CD4-positive, alpha-beta memory T cell (primary cell): Measurements from ENCODE around the gene ENGASE. TPM values are rescaled to one million over a fixed set of nuclear protein-coding genes. Genes with fewer than 3 reads are reported as not detected.

Source experiments
- CTCF ChIA-PET: fragments of 350-600 bp; sonication (Branson Sonifier 250); formaldehyde crosslinking; loops from one replicate; lab custom pipeline; 2021; ENCODE audit warnings: inconsistent platforms; ENCODE audit not compliant: partially characterized antibody; lab: Charles Lee
- POLR2A ChIA-PET: fragments of 350-600 bp; sonication (Branson Sonifier 250); formaldehyde crosslinking; loops from one replicate; lab custom pipeline; 2021; ENCODE audit not compliant: partially characterized antibody; lab: Charles Lee
- DNase-seq, 5 donors: peaks; one replicate each; pipeline versions ENCODE4 v3.0.0 to v3.0.0-alpha.2; 2020 to 2022; ENCODE audit warnings: mixed read lengths in 1 of 5
- H3K27ac ChIP-seq: one replicate; pipeline ENCODE4 v1.7.0; 2013; ENCODE audit warnings: low read depth, low read length
- H3K27me3 ChIP-seq: 2 replicates; pipeline ENCODE4 v1.7.0; 2013; ENCODE audit warnings: mild to moderate bottlenecking, low read length, moderate library complexity; ENCODE audit not compliant: insufficient read depth
- H3K36me3 ChIP-seq: 2 replicates; pipeline ENCODE4 v1.7.0; 2013; ENCODE audit warnings: mild to moderate bottlenecking, low read length, moderate library complexity; ENCODE audit not compliant: insufficient read depth
- H3K4me1 ChIP-seq: 2 replicates; pipeline ENCODE4 v1.7.0; 2013; ENCODE audit warnings: mild to moderate bottlenecking, low read length, moderate library complexity; ENCODE audit not compliant: insufficient read depth
- H3K4me3 ChIP-seq, 2 donors: one replicate each; pipeline ENCODE4 v1.7.0; 2013; ENCODE audit warnings: low read length in 2 of 2, mild to moderate bottlenecking in 1 of 2
- H3K9me3 ChIP-seq, 2 donors: one replicate each; pipeline ENCODE4 v1.7.0; 2013; ENCODE audit warnings: low read length in 2 of 2, control low read depth in 1 of 2; ENCODE audit not compliant: control insufficient read depth in 1 of 2
- H3K27ac Mint-ChIP-seq, 7 donors: one replicate each; pipeline ENCODE4 v1.8.0; 2020 to 2021; ENCODE audit warnings: mixed read lengths in 7 of 7, mild to moderate bottlenecking in 6 of 7, inconsistent platforms in 3 of 7, moderate library complexity in 3 of 7
- H3K27me3 Mint-ChIP-seq, 2 donors: one replicate each; pipeline ENCODE4 v1.8.0; 2020 to 2021; ENCODE audit warnings: mixed read lengths in 2 of 2
- H3K36me3 Mint-ChIP-seq, 2 donors: one replicate each; pipeline ENCODE4 v1.8.0; 2020 to 2021; ENCODE audit warnings: mixed read lengths in 2 of 2, inconsistent platforms in 1 of 2, mild to moderate bottlenecking in 1 of 2
- H3K4me1 Mint-ChIP-seq, 4 donors: one replicate each; pipeline ENCODE4 v1.8.0; 2020 to 2021; ENCODE audit warnings: mixed read lengths in 4 of 4, mild to moderate bottlenecking in 1 of 4
- H3K4me3 Mint-ChIP-seq, 8 donors: one replicate each; pipeline ENCODE4 v1.8.0; 2020 to 2021; ENCODE audit warnings: mixed read lengths in 8 of 8, mild to moderate bottlenecking in 7 of 8, moderate library complexity in 6 of 8, inconsistent platforms in 3 of 8
- H3K9me3 Mint-ChIP-seq, 8 donors: one replicate each; pipeline ENCODE4 v1.8.0; 2020 to 2021; ENCODE audit warnings: mixed read lengths in 8 of 8, mild to moderate bottlenecking in 5 of 8, inconsistent platforms in 3 of 8, moderate library complexity in 1 of 8
- intact Hi-C: fragments of 100-400 bp; cut with micrococcal nuclease; formaldehyde crosslinking; loops from one replicate; pipeline ENCODE4 v1.15.1; 2023
- polyA plus RNA-seq, 2 donors: library from polyadenylated mRNA; unstranded; fragments of 300-500 nt; fragmentation: Illumina TruSeq; gene quantifications; one replicate each; pipeline ENCODE4 v1.2.3, GENCODE V29; 2021
- total RNA-seq, 2 experiments: library from RNA; stranded (reverse); gene quantifications; one replicate each; pipeline ENCODE4 v1.2.3, GENCODE V29; 2021

The ENGASE gene
- total and polyA plus RNA-seq, 4 experiments from 2014 or later, result 2.7 to 150 (median 75.8) TPM

GRCh38 chr17:79093270-79093669 lies 18.6 kb downstream of the ENGASE start:
- H3K27me3 ChIP-seq, result peaks cover 10% of the 10 kb centered on the region
- CTCF ChIA-PET, result interaction anchor here (1.2 kb wide), 1 partner anchor 8 kb away, joined by 6 read pairs; no protein-coding TSS in a partner anchor
- H3K36me3 Mint-ChIP-seq, result no peaks in the 10 kb centered on the region
- peak overlapping the region in 2 of 7 donors; percentile 24 to 81 for H3K27ac Mint-ChIP-seq
- POLR2A ChIA-PET, result interaction anchor here (0.6 kb wide), 1 partner anchor 9 kb away, joined by 5 read pairs; no protein-coding TSS in a partner anchor
- intact Hi-C loops, result no loop called here
- H3K4me3 Mint-ChIP-seq, result peak overlapping the region in 4 of 8 donors; percentile 20 to 55 (median 23)
- peaks cover 11% of the 10 kb centered on the region for H3K4me1 ChIP-seq
- H3K36me3 ChIP-seq, result no peaks in the 10 kb centered on the region
- H3K27ac ChIP-seq, result no peak overlapping the region
- H3K9me3 ChIP-seq, result no peaks in the 10 kb centered on the region
- H3K9me3 Mint-ChIP-seq, result no peaks in the 10 kb centered on the region
- peaks cover 5 to 8% (median 5%) of the 10 kb centered on the region in 4 donors for H3K4me1 Mint-ChIP-seq
- H3K27me3 Mint-ChIP-seq, result peaks cover 8 to 23% of the 10 kb centered on the region in 2 donors
- H3K4me3 ChIP-seq, result no peak overlapping the region
- no peak for DNase-seq

DNA sequence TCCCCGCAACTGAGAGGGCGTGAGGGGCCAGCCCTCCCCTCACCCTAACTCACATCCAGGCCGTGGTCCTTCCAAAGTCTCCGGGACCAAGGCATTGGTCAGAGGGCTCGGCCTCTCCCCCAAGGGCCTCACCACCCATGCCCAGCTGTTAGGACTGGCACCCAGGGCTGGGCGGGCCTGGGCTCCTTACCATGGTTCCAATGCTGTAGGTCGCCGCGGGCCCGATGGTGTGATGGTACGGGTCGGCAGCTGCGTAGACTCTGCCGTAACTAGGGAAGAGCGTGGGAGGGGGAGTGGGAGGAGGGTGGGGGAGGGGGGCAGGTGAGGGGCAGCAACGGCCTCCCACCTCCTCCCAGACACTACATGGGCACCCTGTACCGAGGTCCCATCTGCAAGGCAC lies 19.6 kb downstream of the ENGASE start:
- H3K4me3 ChIP-seq, result no peak overlapping the region
- peaks cover 5 to 8% (median 5%) of the 10 kb centered on the region in 4 donors for H3K4me1 Mint-ChIP-seq
- H3K36me3 Mint-ChIP-seq, result no peaks in the 10 kb centered on the region
- H3K27me3 ChIP-seq, result peaks cover 10% of the 10 kb centered on the region
- H3K27ac Mint-ChIP-seq, result peak overlapping the region in 1 of 7 donors; percentile 59
- ChIA-PET CTCF (interaction anchor here (1.2 to 1.6 kb wide), 2 partner anchors 9 kb away, joined by 6 read pairs; no protein-coding TSS in a partner anchor), POLR2A (no interaction called here)
- no peak overlapping the region for H3K27ac ChIP-seq
- H3K36me3 ChIP-seq, result no peaks in the 10 kb centered on the region
- H3K27me3 Mint-ChIP-seq, result peaks cover 8 to 30% of the 10 kb centered on the region in 2 donors
- intact Hi-C loops, result no loop called here
- no peak overlapping the region for H3K4me3 Mint-ChIP-seq
- H3K9me3 Mint-ChIP-seq, result no peaks in the 10 kb centered on the region
- DNase-seq, result no peak
- H3K4me1 ChIP-seq, result peaks cover 11% of the 10 kb centered on the region
- no peaks in the 10 kb centered on the region for H3K9me3 ChIP-seq

DNA sequence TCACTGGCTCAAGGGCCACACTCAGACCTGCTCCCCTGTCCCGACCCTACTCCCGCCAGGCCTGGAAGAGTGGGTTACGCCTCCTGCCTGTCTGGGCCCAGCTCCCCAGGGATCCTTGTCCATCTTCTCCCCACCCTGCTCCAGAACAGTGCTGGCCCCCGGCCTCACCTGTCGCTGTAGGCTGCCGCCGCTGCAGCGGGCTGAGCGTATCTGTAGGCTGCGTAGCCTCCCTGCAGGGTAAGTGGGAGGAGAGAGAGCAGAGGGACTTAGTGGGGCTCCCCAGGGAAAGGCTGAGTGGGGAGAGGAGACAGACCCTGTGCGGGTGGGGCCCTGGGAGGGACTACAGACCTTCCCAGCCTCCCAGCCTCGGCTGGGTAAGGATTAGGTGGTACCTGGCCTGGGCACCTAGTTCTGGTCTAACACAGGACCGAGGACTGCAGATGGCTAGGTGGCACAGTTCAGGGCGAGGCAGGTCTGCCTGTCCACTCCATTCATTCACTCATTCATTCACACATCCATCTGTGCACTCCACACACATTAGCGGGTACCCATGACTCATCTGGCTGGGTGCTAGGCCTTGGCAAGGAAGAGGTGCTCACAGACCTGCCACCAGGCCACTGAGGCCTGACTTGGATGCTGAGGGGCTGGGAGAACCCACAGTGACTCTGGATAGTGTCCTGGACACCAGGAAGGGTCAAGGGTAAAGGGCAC lies 20.9 kb downstream of the ENGASE start:
- Mint-ChIP-seq H3K27me3 (peaks cover 13 to 39% of the 10 kb centered on the region in 2 donors), H3K9me3 (no peaks in the 10 kb centered on the region), H3K4me1 (peaks cover 5 to 8% (median 5%) of the 10 kb centered on the region in 4 donors), H3K27ac (peak overlapping the region in 1 of 7 donors; percentile 41), H3K36me3 (no peaks in the 10 kb centered on the region), H3K4me3 (no peak overlapping the region)
- Histone ChIP-seq H3K9me3 (no peaks in the 10 kb centered on the region), H3K36me3 (no peaks in the 10 kb centered on the region), H3K4me3 (no peak overlapping the region), H3K4me1 (peaks cover 11% of the 10 kb centered on the region), H3K27ac (no peak overlapping the region), H3K27me3 (peaks cover 10% of the 10 kb centered on the region)
- ChIA-PET CTCF (interaction anchor here (1.6 kb wide), 1 partner anchor 11 kb away, joined by 6 read pairs; no protein-coding TSS in a partner anchor), POLR2A (no interaction called here)
- intact Hi-C loops, result no loop called here
- DNase-seq, result no peak

GRCh38 chr17:79096477-79096876 lies 21.9 kb downstream of the ENGASE start:
- intact Hi-C loops, result no loop called here
- Mint-ChIP-seq H3K4me1 (peaks cover 5 to 8% (median 5%) of the 10 kb centered on the region in 4 donors), H3K36me3 (no peaks in the 10 kb centered on the region), H3K27me3 (peaks cover 13 to 39% of the 10 kb centered on the region in 2 donors), H3K27ac (no peak overlapping the region), H3K9me3 (no peaks in the 10 kb centered on the region), H3K4me3 (no peak overlapping the region)
- ChIA-PET POLR2A (no interaction called here), CTCF (no interaction called here)
- peaks cover 10% of the 10 kb centered on the region for H3K27me3 ChIP-seq
- no peak overlapping the region for H3K4me3 ChIP-seq
- no peak overlapping the region for H3K27ac ChIP-seq
- H3K9me3 ChIP-seq, result no peaks in the 10 kb centered on the region
- H3K36me3 ChIP-seq, result no peaks in the 10 kb centered on the region
- H3K4me1 ChIP-seq, result peaks cover 11% of the 10 kb centered on the region
- DNase-seq, result no peak

GRCh38 chr17:79097226-79098055 lies 22.8 kb downstream of the ENGASE start:
- CTCF ChIA-PET, result interaction anchor here (0.5 kb wide), 1 partner anchor 32 kb away, joined by 3 read pairs; no protein-coding TSS in a partner anchor
- Histone ChIP-seq H3K9me3 (no peaks in the 10 kb centered on the region), H3K27me3 (peaks cover 10% of the 10 kb centered on the region), H3K27ac (no peak overlapping the region), H3K36me3 (no peaks in the 10 kb centered on the region), H3K4me1 (peaks cover 11% of the 10 kb centered on the region), H3K4me3 (no peak overlapping the region)
- H3K4me3 Mint-ChIP-seq, result peak overlapping the region in 2 of 8 donors; percentile 43 to 62
- intact Hi-C loops, result no loop called here
- H3K4me1 Mint-ChIP-seq, result peaks cover 3 to 8% (median 4%) of the 10 kb centered on the region in 4 donors
- H3K27me3 Mint-ChIP-seq, result peaks cover 8 to 38% of the 10 kb centered on the region in 2 donors
- POLR2A ChIA-PET, result no interaction called here
- DNase-seq, result no peak
- H3K27ac Mint-ChIP-seq, result no peak overlapping the region
- H3K9me3 Mint-ChIP-seq, result no peaks in the 10 kb centered on the region
- no peaks in the 10 kb centered on the region for H3K36me3 Mint-ChIP-seq

DNA sequence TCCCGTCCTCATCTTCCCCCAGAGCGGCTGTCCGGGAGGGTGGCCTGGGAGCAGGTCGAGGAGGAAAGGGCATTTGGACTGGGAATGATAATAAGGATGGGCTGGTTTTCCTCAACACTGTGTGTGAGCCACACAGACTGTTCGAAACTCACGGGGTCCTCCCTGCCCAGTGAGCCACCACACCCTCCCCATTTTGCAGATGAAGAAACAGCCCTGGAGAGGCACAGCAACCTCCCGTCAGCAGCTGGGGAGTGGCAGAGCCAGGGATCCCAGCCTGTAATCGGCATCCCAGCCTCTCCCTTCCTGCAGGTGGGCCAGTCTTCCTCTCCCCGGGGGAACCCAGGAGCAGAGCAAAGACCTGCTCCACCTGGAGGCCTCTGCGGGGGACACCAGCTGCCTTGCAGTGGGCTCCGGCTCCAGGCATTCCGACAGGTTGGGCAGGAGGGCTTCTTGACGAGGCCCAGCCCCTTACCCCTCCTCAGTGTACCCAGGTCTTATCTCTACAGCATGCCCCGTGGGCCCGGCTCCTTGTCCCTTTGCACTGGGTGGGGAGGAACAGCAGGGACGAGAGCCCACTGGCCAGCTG lies 23.8 kb downstream of the ENGASE start:
- H3K27ac ChIP-seq, result no peak overlapping the region
- H3K4me1 ChIP-seq, result peaks cover 5% of the 10 kb centered on the region
- Mint-ChIP-seq H3K4me1 (peaks cover 2 to 4% (median 3%) of the 10 kb centered on the region in 4 donors), H3K4me3 (no peak overlapping the region), H3K27me3 (peaks cover 11 to 37% of the 10 kb centered on the region in 2 donors), H3K27ac (no peak overlapping the region), H3K9me3 (no peaks in the 10 kb centered on the region), H3K36me3 (no peaks in the 10 kb centered on the region)
- H3K36me3 ChIP-seq, result no peaks in the 10 kb centered on the region
- DNase-seq, result peak in 1 of 5 donors; percentile 28
- intact Hi-C loops, result no loop called here
- ChIA-PET POLR2A (no interaction called here), CTCF (no interaction called here)
- no peak overlapping the region for H3K4me3 ChIP-seq
- H3K9me3 ChIP-seq, result no peaks in the 10 kb centered on the region
- peaks cover 5% of the 10 kb centered on the region for H3K27me3 ChIP-seq
